HCT116 (cell line): Measurements from ENCODE around the gene CRK. TPM values are rescaled to one million over a fixed set of nuclear protein-coding genes. Genes with fewer than 3 reads are reported as not detected.
"Not testable (repeated sequence)": the region's sequence is repeated elsewhere in the genome, so short reads cannot be mapped to it uniquely, and the experiment has no call there.

ENCODE experiments used
- ATAC-seq: fragments of 200-7000 bp; cut with Tn5 transposase; 2 replicates; pipeline ENCODE4 v1.9.1; 2020; ENCODE audit warnings: mild to moderate bottlenecking, moderate library complexity
- BruUV-seq: library from RNA; stranded (reverse); fragments of 400-500 nt; replicated peaks from 2 replicates; lab custom pipeline; 2021; lab: Mats Ljungman, UMichigan
- CTCF ChIA-PET: fragments of 300-600 bp; sonication (Branson Sonifier 250); formaldehyde crosslinking; loops from one replicate; lab custom pipeline; 2021; ENCODE audit warnings: antibody characterized with exemption; lab: Charles Lee
- POLR2A ChIA-PET: fragments of 300-600, 350-600 bp; sonication (Branson Sonifier 250); formaldehyde crosslinking; loops from one replicate; lab custom pipeline; 2021; ENCODE audit warnings: antibody characterized with exemption; lab: Charles Lee
- RAD21 ChIA-PET, 2 experiments: fragments of 300-600 bp; sonication (Branson Sonifier 250); formaldehyde crosslinking; loops; one replicate each; lab custom pipeline; 2023; ENCODE audit warnings: low total read pairs in 2 of 2; ENCODE audit not compliant: uncharacterized antibody in 2 of 2, unreplicated experiment in 2 of 2, low non-redundant PET in 1 of 2; lab: Charles Lee
- DNase-seq: peaks from one replicate; pipeline ENCODE4 v3.0.0-alpha.2; 2010; ENCODE audit warnings: low read depth, low spot score
- H2AFZ ChIP-seq: fragments of 200-600 bp; shearing (Covaris generic), sonication (generic); 2 replicates; pipeline ENCODE4 v1.6.1; 2017; ENCODE audit warnings: low read depth, mixed run types, mixed read lengths, antibody characterized with exemption, low read length; ENCODE audit not compliant: poor library complexity, severe bottlenecking
- H3K27ac ChIP-seq: 2 replicates; pipeline ENCODE4 v1.5.1; 2012; ENCODE audit warnings: low read depth, low read length
- H3K27me3 ChIP-seq: fragments of 200-600 bp; sonication (generic); 2 replicates; pipeline ENCODE4 v1.6.1; 2016; ENCODE audit warnings: mixed run types, low read length, mixed read lengths; ENCODE audit not compliant: insufficient read depth
- H3K36me3 ChIP-seq, 2 experiments: fragments of 200-500 bp in 1 of 2; fragments of 200-600 bp in 1 of 2; sonication (Bioruptor generic) in 1 of 2; sonication (generic) in 1 of 2; 2 replicates each; pipeline versions ENCODE4 v1.5.1 to v1.6.1; 2014 to 2016; ENCODE audit warnings: low read length in 2 of 2, inconsistent platforms in 1 of 2, mixed read lengths in 1 of 2, mixed run types in 1 of 2; ENCODE audit not compliant: insufficient read depth in 2 of 2, control insufficient read depth in 1 of 2
- H3K4me1 ChIP-seq, 2 experiments: fragments of 200-600 bp in 1 of 2; sonication (generic) in 1 of 2; 2 replicates each; pipeline versions ENCODE4 v1.5.1 to v1.6.1; 2012 to 2017; ENCODE audit warnings: low read length in 2 of 2, inconsistent platforms in 1 of 2, mild to moderate bottlenecking in 1 of 2, mixed read lengths in 1 of 2, mixed run types in 1 of 2, moderate library complexity in 1 of 2; ENCODE audit not compliant: insufficient read depth in 2 of 2, control insufficient read depth in 1 of 2
- H3K4me2 ChIP-seq: fragments of 200-600 bp; sonication (generic); 2 replicates; pipeline ENCODE4 v1.6.1; 2017; ENCODE audit warnings: mixed run types, low read length, mixed read lengths
- H3K4me3 ChIP-seq, 2 experiments: fragments of 200-600 bp in 1 of 2; sonication (generic) in 1 of 2; replicated peaks in 1 of 2; 2 replicates each; pipeline ENCODE4 v1.5.1; 2011 to 2016; ENCODE audit warnings: low read length in 2 of 2, control low read depth in 1 of 2, low read depth in 1 of 2, mild to moderate bottlenecking in 1 of 2, mixed read lengths in 1 of 2, mixed run types in 1 of 2
- H3K79me2 ChIP-seq: fragments of 200-600 bp; sonication (generic); 2 replicates; pipeline ENCODE4 v1.6.1; 2017; ENCODE audit warnings: mild to moderate bottlenecking, mixed run types, low read length, moderate library complexity, mixed read lengths; ENCODE audit not compliant: insufficient read depth
- H3K9ac ChIP-seq: fragments of 200-600 bp; sonication (generic); 2 replicates; pipeline ENCODE4 v1.6.1; 2016; ENCODE audit warnings: low read length, mixed read lengths
- H3K9me2 ChIP-seq: fragments of 200-600 bp; sonication (generic), shearing (Covaris generic); 2 replicates; pipeline ENCODE4 v1.6.1; 2017; ENCODE audit warnings: mixed run types, mild to moderate bottlenecking, moderate library complexity; ENCODE audit not compliant: insufficient read depth
- H3K9me3 ChIP-seq, 2 experiments: fragments of 200-500 bp in 1 of 2; fragments of 200-600 bp in 1 of 2; sonication (Bioruptor generic) in 1 of 2; sonication (generic) in 1 of 2; 2 replicates each; pipeline ENCODE4 v1.6.1; 2014 to 2017; ENCODE audit warnings: low read length in 2 of 2, mixed read lengths in 2 of 2, inconsistent platforms in 1 of 2, low read depth in 1 of 2, mild to moderate bottlenecking in 1 of 2, mixed run types in 1 of 2, moderate library complexity in 1 of 2; ENCODE audit not compliant: control insufficient read depth in 1 of 2, insufficient read depth in 1 of 2
- H4K20me1 ChIP-seq: fragments of 200-600 bp; sonication (generic), shearing (Covaris generic); 2 replicates; pipeline ENCODE4 v1.6.1; 2017; ENCODE audit warnings: mixed run types, mild to moderate bottlenecking, moderate library complexity; ENCODE audit not compliant: insufficient read depth
- CBX3 ChIP-seq: IDR thresholded peaks from 2 replicates; pipeline ENCODE4 v1.6.1; 2012; ENCODE audit warnings: low read depth
- intact Hi-C: fragments of 100-400 bp; cut with micrococcal nuclease; formaldehyde crosslinking; loops from 2 replicates; pipeline ENCODE4 v1.10.0; 2022
- total RNA-seq: library from RNA; stranded (reverse); gene quantifications from one replicate; pipeline ENCODE4 v1.2.1, GENCODE V29; 2021; ENCODE audit not compliant: unreplicated experiment

The CRK gene
- total RNA-seq, 1 experiment from 2014 or later, result 55.5 TPM

DNA sequence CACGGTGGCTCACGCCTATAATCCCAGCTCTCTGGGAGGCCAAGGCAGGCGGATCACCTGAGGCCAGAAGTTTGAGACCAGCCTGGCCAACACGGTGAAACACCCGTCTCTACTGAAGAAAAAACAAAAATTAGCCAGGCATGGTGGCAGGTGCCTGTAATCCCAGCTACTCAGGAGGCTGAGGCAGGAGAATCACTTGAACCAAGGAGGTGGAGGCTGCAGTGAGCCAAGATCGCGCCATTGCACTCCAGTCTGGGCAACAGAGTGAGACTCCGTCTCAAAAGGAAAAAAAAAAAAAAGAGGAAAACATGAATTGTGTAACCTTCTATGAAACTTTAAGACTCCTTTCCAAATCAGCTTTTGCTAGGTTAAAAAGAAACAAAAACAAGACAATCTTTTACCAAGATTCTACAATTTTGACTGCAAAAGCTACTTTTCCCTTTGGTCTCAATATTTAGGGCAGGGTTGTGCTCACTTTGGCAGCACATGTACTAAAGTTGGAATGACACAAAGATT, 69.3 kb downstream of the CRK start:
- DNase-seq, H3K9ac ChIP-seq, BruUV-seq, H3K27me3 ChIP-seq, H3K27ac ChIP-seq, H3K9me3 ChIP-seq, intact Hi-C loops, H3K9me2 ChIP-seq, H3K4me2 ChIP-seq, H2AFZ ChIP-seq, H3K4me3 ChIP-seq, ATAC-seq, H3K36me3 ChIP-seq, RAD21 ChIA-PET: not testable (repeated sequence)
- Histone ChIP-seq H4K20me1 (peaks cover 60% of the 10 kb centered on the region), H3K4me1 (peaks cover 37 to 76% of the 10 kb centered on the region in 2 experiments), H3K79me2 (peaks cover 99% of the 10 kb centered on the region)
- CTCF ChIA-PET, result interaction anchor here (3.8 kb wide), 1 partner anchor 21 kb away, joined by 13 read pairs; no protein-coding TSS in a partner anchor
- POLR2A ChIA-PET, result interaction anchor here (1.0 to 1.7 kb wide), 2 partner anchors 10 to 11 kb away, joined by 3 to 4 read pairs; no protein-coding TSS in a partner anchor

DNA sequence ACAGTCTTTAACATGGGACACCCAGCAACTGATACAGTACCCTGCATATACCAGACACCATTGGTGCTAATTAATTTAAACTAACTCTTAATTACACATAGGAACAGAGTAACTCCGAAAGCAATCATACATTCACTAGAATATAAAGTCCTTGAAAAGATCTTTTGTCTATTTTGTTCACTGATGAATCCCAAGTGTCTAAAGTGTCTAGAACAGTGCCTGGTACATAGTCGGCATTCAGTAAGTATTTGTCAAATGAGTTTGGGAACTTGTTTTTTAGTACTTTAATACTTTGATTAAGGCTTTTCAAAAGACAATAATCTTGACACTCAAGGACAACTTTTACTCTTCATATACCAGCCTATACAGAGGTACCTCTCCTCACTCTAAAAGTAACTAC, 69.8 kb downstream of the CRK start:
- H3K79me2 ChIP-seq, result peaks cover 99% of the 10 kb centered on the region
- no peak for ATAC-seq
- ChIA-PET CTCF (interaction anchor here (3.8 kb wide), 1 partner anchor 20 kb away, joined by 13 read pairs; no protein-coding TSS in a partner anchor), RAD21 (no interaction called here), POLR2A (interaction anchor here (1.0 kb wide), 1 partner anchor 11 kb away, joined by 3 read pairs; no protein-coding TSS in a partner anchor)
- H3K4me1 ChIP-seq, result peaks cover 36 to 76% of the 10 kb centered on the region in 2 experiments
- no peaks in the 10 kb centered on the region for H3K27me3 ChIP-seq
- no peak for DNase-seq
- no peak overlapping the region for H3K4me3 ChIP-seq
- no peak overlapping the region for H3K27ac ChIP-seq
- no peak overlapping the region for H2AFZ ChIP-seq
- no peak for TF ChIP-seq CBX3
- intact Hi-C loops, result no loop called here
- no peak overlapping the region for H3K4me2 ChIP-seq
- peaks cover 60% of the 10 kb centered on the region for H4K20me1 ChIP-seq
- H3K36me3 ChIP-seq, result no peaks in the 10 kb centered on the region
- H3K9me3 ChIP-seq, result no peaks in the 10 kb centered on the region
- no TSS peak for BruUV-seq
- H3K9me2 ChIP-seq, result no peaks in the 10 kb centered on the region
- H3K9ac ChIP-seq, result no peak overlapping the region
